ENCODE data around the gene CASKIN1. TPM values are rescaled to one million over a fixed set of nuclear protein-coding genes. Genes with fewer than 3 reads are reported as not detected.

The CASKIN1 gene
- polyA plus RNA-seq, 1 donor from 2014 or later = not detected

GRCh38 chr16:2157480-2158261 is 38.7 kb downstream of the CASKIN1 start:
- Mint-ChIP-seq H3K4me1 (peaks cover 9 to 36% (median 29%) of the 10 kb centered on the region in 3 donors), H3K36me3 (no peaks in the 10 kb centered on the region), H3K27ac (peak overlapping the region; percentile 23 to 94 (median 39)), H3K9me3 (no peaks in the 10 kb centered on the region), H3K27me3 (no peaks in the 10 kb centered on the region), H3K4me3 (peak overlapping the region; percentile 23 to 99 (median 75))

GRCh38 chr16:2156849-2157224 is 39.6 kb downstream of the CASKIN1 start:
- H3K4me1 Mint-ChIP-seq = peaks cover 9 to 40% (median 31%) of the 10 kb centered on the region in 3 donors
- H3K27ac Mint-ChIP-seq = peak overlapping the region; percentile 39 to 94 (median 92)

GRCh38 chr16:2155977-2156848 is 40.2 kb downstream of the CASKIN1 start:
- Mint-ChIP-seq H3K9me3 (no peaks in the 10 kb centered on the region), H3K4me1 (peaks cover 12 to 43% (median 36%) of the 10 kb centered on the region in 3 donors), H3K4me3 (peak overlapping the region; percentile 91 to 99 (median 95)), H3K27me3 (no peaks in the 10 kb centered on the region), H3K36me3 (peaks cover 2% of the 10 kb centered on the region), H3K27ac (peak overlapping the region; percentile 92 to 94 (median 93))

More at GRCh38 chr16:2156849-2157224, 39.6 kb downstream of the CASKIN1 start:
- H3K36me3 Mint-ChIP-seq = no peaks in the 10 kb centered on the region
- no peaks in the 10 kb centered on the region for H3K9me3 Mint-ChIP-seq
- H3K4me3 Mint-ChIP-seq = peak overlapping the region; percentile 91 to 99 (median 95)
- no peaks in the 10 kb centered on the region for H3K27me3 Mint-ChIP-seq

GRCh38 chr16:2155091-2155950 is 41.1 kb downstream of the CASKIN1 start, which contains the start of gene TRAF7:
Gene TRAF7 (plus strand): TSS chr16:2155782. CDS start chr16:2163921, 8,139 bp downstream.
- Mint-ChIP-seq H3K9me3 (no peaks in the 10 kb centered on the region), H3K27ac (peak within 1 kb of the TSS; percentile 92 to 94 (median 93)), H3K36me3 (peaks cover 2% of the 10 kb centered on the region), H3K4me3 (peak within 1 kb of the TSS; percentile 93 to 99 (median 95)), H3K27me3 (no peaks in the 10 kb centered on the region), H3K4me1 (peaks cover 13 to 46% (median 39%) of the 10 kb centered on the region in 3 donors)

- H3K27me3 Mint-ChIP-seq = no peaks in the 10 kb centered on the region
- no peaks in the 10 kb centered on the region for H3K9me3 Mint-ChIP-seq
- H3K27ac Mint-ChIP-seq = peak overlapping the region; percentile 62 to 93 (median 90)
- H3K4me3 Mint-ChIP-seq = peak overlapping the region; percentile 82 to 94 (median 93)
- H3K4me1 Mint-ChIP-seq = peaks cover 13 to 50% (median 43%) of the 10 kb centered on the region in 3 donors
- peaks cover 2% of the 10 kb centered on the region for H3K36me3 Mint-ChIP-seq
Observed at GRCh38 chr16:2154533-2155090, 41.8 kb downstream of the CASKIN1 start.

GRCh38 chr16:2152695-2153506 is 43.5 kb downstream of the CASKIN1 start:
- H3K36me3 Mint-ChIP-seq = peaks cover 2% of the 10 kb centered on the region
- H3K27ac Mint-ChIP-seq = peak overlapping the region; percentile 47 to 80 (median 62)
- H3K4me3 Mint-ChIP-seq = peak overlapping the region; percentile 82 to 94 (median 93)
- peaks cover 13 to 46% (median 39%) of the 10 kb centered on the region in 3 donors for H3K4me1 Mint-ChIP-seq
- H3K9me3 Mint-ChIP-seq = no peaks in the 10 kb centered on the region
- H3K27me3 Mint-ChIP-seq = no peaks in the 10 kb centered on the region

- Mint-ChIP-seq H3K4me1 (peaks cover 13 to 35% (median 28%) of the 10 kb centered on the region in 3 donors), H3K9me3 (no peaks in the 10 kb centered on the region), H3K27me3 (no peaks in the 10 kb centered on the region), H3K27ac (peak overlapping the region in 2 of 3 donors; percentile 16 to 23), H3K4me3 (peak overlapping the region; percentile 38 to 85 (median 77)), H3K36me3 (peaks cover 2% of the 10 kb centered on the region)
Observed at GRCh38 chr16:2151188-2152091, 45.0 kb downstream of the CASKIN1 start.

- Mint-ChIP-seq H3K36me3 (peaks cover 2% of the 10 kb centered on the region), H3K27me3 (no peaks in the 10 kb centered on the region), H3K4me1 (peaks cover 13 to 32% (median 25%) of the 10 kb centered on the region in 3 donors), H3K4me3 (peak overlapping the region in 3 of 4 donors; percentile 27 to 85 (median 70)), H3K27ac (peak overlapping the region in 1 of 3 donors; percentile 36), H3K9me3 (no peaks in the 10 kb centered on the region)
Observed at GRCh38 chr16:2150418-2151187, 45.8 kb downstream of the CASKIN1 start.

- peak overlapping the region; percentile 40 to 83 (median 59) for H3K4me3 Mint-ChIP-seq
- peaks cover 8 to 29% (median 25%) of the 10 kb centered on the region in 3 donors for H3K4me1 Mint-ChIP-seq
- no peaks in the 10 kb centered on the region for H3K9me3 Mint-ChIP-seq
- H3K27me3 Mint-ChIP-seq = no peaks in the 10 kb centered on the region
- peaks cover 2% of the 10 kb centered on the region for H3K36me3 Mint-ChIP-seq
- H3K27ac Mint-ChIP-seq = peak overlapping the region in 2 of 3 donors; percentile 36 to 57
Observed at GRCh38 chr16:2149630-2150417, 46.6 kb downstream of the CASKIN1 start.

GRCh38 chr16:2148714-2149629 is 47.4 kb downstream of the CASKIN1 start:
- no peaks in the 10 kb centered on the region for H3K27me3 Mint-ChIP-seq
- H3K36me3 Mint-ChIP-seq = peaks cover 2% of the 10 kb centered on the region
- peak overlapping the region; percentile 40 to 60 (median 51) for H3K4me3 Mint-ChIP-seq
- no peaks in the 10 kb centered on the region for H3K9me3 Mint-ChIP-seq
- no peak overlapping the region for H3K27ac Mint-ChIP-seq
- H3K4me1 Mint-ChIP-seq = peaks cover 8 to 25% (median 24%) of the 10 kb centered on the region in 3 donors
